GM19452 (cell line): Measurements from ENCODE around the gene HDLBP.

Experiments
- ATAC-seq: cut with Tn5 transposase; IDR thresholded peaks from one replicate; pipeline ENCODE4 v1.9.1; 2021; ENCODE audit not compliant: unreplicated experiment

Gene HDLBP

GRCh38 chr2:241214209-241214608 lies 101.3 kb downstream of the HDLBP start:
- ATAC-seq = no peak

DNA sequence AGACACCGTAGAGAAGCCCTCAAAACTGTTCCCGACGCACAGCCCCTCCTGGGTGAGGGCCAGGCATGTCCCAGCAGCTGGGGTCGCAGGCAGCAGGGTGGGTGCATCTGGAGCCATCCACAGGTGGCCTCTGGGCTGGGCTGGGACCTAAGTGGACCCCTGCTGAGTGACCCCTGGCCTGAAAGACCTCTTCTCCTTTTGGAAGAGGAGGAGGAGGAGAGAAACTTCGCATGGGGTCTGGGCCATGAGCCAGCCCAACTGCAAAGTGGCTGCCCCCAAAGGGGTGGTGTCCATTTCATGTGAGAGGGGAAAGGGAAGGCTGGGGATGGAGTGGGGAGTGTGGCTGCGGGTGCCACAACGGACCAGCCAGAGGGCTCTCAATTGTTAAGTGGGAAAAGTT lies 101.9 kb downstream of the HDLBP start:
- ATAC-seq = no peak

GRCh38 chr2:241213041-241213440 lies 102.4 kb downstream of the HDLBP start:
- no peak for ATAC-seq

DNA sequence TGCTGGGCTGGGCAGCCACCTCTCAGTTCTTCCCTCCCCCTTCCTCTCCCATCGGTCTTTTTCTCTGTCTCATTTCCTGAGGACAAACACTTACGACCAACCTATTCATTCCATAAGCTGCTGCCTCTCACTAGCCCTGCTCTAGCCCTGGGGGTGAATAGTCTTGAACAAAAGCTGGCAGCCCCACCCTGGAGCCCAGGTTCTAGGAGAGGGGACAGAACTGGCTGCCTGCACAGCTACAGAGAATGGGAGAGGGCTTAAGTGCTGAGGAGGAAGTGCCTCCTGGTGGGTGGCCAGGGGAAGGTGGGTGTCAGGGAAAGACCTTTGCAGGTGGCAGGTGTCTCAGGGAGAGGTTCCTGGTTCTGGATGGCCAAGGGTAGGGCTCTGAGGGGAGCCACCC lies 104.2 kb downstream of the HDLBP start:
- ATAC-seq = no peak

- no peak for ATAC-seq
These were observed 106.2 kb downstream of the HDLBP start for GRCh38 chr2:241209271-241209670.

DNA sequence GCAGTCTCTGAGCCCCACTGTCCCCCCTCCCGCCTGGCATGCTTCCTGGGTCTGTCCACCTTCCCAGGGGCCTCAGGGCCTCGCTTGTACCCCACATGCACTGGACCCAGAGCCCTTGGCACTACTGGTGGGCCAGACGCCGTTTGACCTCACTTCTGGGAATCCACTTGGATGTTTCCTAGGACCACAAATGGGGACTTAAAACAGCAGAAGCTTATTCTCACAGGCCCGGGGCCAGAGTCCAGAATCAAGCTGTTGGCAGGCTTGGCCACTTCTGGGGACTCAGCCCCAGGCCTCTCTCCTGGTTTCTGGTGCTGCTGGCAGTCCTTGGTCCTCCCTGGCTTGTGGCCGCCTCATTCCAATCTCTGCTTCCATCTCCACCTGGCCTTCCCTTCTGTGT lies 107.4 kb downstream of the HDLBP start:
- no peak for ATAC-seq

DNA sequence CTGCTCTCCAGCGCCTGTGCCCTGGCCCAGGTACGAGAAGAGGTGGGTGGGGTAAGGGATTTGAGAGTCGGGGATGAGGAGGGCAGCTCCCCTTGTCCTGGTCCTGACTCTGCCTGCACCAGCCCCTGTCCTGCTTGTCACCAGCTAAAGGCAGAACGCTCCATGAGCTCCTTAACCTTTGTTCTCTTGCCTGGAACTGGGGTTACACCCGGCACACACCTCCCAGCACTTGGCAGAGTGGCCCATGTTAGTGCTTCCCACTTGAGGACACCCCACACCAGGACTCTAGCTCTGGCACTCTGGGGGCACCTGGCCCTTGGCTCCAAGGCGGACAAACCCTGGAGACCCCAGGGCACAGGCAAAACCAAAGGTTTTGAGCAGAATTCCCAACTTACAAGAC lies 107.8 kb downstream of the HDLBP start:
- no peak for ATAC-seq

GRCh38 chr2:241207151-241207550 lies 108.3 kb downstream of the HDLBP start:
- no peak for ATAC-seq

- no peak for ATAC-seq
These were observed 110.4 kb downstream of the HDLBP start for GRCh38 chr2:241205086-241205485.

DNA sequence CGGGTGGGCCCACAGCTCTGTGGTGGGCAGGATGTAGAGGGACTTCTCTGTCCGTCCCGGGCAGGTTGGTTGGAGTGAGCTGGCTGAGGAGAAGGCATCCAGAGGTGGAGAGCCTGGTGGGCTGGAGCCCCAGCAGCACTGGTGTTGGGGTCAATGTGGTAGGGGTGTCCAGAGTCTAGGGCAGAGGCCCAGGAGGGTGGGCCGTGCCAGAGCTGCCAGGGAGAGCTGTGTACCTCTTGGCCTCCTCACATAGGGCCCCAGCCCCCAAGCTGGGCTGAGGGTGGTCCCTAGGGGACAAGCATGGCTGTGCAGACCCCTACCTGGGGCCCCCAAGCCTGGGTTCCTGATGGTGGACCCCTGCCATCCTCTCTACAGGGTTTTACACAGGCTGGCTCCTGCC lies 111.0 kb downstream of the HDLBP start:
- no peak for ATAC-seq

DNA sequence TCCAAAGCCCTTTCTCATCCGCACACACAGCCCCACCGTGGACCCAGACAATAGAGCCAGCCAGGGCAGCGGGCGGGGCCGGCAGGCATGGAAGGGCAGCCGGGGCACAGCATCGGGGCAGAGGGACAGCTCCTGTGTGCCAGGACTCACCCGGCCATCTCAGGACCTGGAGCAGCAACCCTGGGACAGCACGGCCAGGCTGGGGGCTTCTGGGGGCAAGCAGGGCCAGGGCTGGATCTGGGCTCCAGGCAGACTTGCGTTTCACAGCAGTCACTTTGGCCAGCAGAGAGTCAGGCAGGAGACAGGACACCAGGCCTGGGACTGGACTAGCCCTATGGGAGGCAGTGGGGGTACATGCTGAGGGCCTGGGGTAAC lies 111.5 kb downstream of the HDLBP start:
- no peak for ATAC-seq

DNA sequence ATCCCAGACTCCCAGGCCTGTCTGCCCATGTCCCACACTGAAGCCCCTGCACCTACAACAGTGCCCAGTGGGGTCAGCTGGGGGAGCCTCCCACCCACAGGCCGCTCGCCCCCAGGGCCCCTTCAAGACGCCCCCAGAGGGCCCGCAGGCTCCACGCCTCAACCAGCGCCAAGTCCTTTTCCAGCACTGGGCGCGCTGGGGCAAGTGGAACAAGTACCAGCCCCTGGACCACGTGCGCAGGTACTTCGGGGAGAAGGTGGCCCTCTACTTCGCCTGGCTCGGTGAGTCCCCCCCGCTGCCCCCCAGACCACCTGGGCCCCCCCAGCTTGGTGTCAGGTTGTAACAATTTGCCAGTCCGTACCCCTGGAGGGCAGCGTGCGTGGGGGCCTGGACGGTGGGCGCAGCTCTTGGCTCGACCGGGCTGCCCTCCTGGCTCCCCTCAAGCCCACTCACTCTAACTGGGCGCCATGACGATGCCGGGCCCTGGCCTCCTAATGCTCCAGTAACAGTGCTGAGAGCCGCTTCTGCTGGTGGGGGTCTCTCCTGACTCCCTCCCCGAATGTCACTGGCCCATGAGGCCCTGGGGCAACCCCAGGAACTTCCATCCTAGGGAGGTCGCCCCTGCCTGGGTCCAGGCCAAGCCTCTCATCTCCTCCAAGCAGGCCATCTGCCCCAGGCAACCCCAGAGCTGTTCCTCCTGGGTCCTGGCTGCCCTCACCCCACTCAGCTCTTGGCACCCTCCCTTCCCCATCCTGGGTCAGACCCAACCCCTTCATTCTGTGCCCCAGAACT lies 112.1 kb downstream of the HDLBP start:
- no peak for ATAC-seq

GRCh38 chr2:241202681-241203080 lies 112.8 kb downstream of the HDLBP start:
- no peak for ATAC-seq

DNA sequence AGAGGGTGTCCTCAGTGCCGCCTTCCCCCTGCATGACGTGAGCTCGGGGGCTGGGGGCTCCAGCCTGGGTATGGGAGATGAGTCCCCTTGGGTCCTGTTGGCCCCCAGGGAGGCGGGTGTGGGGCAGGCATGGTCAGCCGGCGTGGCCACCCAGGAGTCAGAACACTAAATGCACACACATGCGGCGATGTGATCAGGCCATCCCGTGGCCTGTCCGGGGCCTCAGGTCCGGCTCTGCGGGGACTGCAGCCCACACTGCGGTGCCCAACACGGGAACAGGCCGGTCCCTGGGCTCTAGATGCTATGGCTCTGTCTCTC lies 113.2 kb downstream of the HDLBP start:
- ATAC-seq = no peak

DNA sequence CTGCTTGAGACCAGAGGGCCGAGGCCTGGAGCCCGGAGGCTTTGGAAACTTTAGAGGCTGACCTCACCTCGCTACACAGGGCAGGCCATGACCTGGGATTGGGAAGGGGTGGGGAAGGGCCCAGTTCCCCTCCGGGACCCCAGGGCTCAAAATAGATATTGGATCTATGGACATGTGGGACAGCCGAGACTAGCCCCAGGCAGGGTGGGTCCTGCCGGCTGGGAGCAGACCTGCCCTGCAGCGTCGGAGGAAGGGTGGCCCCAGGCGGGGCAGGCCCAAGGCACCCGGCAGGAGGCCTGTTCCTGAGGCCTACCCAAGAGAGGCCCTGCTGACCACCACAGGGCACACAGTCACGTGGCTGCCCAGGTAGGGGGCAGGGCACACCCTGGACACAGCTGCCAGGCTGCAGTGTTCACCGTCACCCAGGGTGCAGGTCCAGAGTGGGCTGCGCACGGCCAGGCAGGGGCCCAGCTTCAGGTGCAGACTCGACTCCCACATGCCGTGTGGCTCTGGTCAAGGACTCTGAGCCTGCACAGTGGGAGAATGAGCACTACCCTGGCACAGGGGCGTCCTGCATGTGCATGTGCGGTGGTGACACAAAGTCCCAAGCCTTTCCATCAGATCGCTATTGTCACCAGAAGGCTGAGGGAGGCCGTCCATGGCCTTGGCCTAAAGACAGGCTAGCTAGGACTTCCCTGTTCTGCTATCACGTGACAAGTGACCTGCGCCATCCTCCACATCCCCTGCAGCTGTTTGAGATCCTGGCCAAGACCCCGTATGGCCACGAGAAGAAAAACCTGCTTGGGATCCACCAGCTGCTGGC lies 113.8 kb downstream of the HDLBP start:
- ATAC-seq = no peak

GRCh38 chr2:241200822-241201395 lies 114.6 kb downstream of the HDLBP start:
- ATAC-seq = no peak

GRCh38 chr2:241199897-241200821 lies 115.3 kb downstream of the HDLBP start:
- ATAC-seq = no peak

DNA sequence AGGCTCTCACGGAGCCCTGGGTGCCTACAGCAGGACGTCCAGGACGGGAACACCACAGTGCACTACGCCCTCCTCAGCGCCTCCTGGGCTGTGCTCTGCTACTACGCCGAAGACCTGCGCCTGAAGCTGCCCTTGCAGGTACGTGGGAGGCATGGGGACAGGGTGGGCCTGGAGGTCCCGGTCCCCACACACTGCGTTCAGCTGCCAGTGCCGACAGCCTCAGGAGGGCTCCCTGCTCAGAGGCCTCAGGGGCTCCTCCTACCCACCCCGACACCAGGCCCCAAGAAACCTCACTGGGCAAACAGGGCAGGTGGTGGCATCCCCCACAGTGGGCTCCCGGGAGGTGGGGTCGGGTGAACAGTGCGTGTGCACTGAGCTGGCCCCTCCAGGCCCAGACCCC lies 116.2 kb downstream of the HDLBP start:
- ATAC-seq = no peak

DNA sequence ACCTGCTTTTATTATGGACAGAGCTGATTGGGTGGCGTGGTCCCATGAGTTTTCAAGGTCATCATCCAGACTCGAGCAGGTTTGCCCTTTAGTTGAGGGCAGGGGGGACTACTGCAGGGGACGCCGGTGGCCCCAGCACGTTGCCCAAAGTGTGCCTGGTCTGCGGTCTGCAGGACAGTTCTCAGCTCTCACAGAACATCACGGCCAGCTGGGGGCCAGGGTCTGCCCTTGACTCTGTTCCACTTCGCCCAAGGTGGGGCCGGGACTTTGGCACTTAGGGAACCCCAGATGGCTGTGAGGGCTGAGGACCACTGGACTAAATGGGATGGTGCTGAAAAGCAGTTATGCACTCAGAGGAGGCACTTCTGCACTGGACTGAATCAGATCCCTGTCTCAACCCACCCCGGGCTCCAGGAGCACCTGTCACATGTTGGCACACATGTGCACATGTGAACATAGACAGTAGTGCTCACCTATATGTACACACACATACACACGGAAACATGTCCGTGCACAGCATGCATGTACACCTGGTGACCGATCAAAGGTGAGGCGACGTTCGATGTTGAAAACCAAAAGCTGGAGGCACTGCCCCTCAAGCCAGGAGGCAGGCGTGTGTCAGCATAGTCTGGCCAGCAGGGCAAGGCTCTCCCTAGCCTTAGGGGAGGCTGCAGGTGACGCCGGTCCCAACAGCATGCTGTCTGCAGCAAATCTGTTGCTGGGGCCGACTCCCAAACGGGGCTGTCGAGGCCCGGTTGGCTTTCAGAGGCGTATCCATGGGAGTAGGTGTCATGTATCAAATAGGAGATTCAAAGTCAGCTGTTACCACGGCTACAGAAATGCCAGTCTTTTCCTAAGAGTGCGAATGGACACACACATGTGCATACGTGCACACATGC lies 116.8 kb downstream of the HDLBP start:
- ATAC-seq = no peak

DNA sequence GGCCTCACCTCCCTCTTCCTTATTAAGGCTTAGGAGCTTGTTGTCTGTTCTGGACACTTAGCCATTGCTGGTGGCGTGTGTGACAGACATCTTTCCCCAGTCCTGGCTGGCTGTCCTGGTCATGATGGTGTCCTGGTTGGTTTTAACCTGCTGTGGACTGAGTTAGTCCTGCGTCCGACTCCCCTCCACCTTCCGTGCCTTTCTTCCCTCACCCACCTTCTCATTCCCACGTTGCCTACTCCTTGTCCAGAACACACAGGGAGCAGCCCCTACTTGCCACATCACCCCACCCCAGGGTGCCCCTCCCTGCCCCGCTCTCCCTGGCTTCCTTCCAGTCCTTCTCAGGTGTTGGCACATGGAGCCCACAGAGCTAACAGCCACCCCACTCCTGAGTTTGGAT lies 117.5 kb downstream of the HDLBP start:
- no peak for ATAC-seq
